Progenitor cell of endocrine pancreas (in vitro differentiated cells): ENCODE results near the gene TIMM29. TPM values are rescaled to one million over a fixed set of nuclear protein-coding genes. Genes with fewer than 3 reads are reported as not detected.

Source experiments
- DNase-seq: peaks from one replicate; pipeline ENCODE4 v3.0.0; 2021; ENCODE audit warnings: low spot score; ENCODE audit not compliant: unreplicated experiment
- H3K27ac Mint-ChIP-seq: 2 replicates; pipeline ENCODE4 v1.8.0; 2021; ENCODE audit warnings: mild to moderate bottlenecking, moderate library complexity, mixed read lengths
- H3K27me3 Mint-ChIP-seq: 2 replicates; pipeline ENCODE4 v1.8.0; 2021; ENCODE audit warnings: mixed read lengths
- H3K36me3 Mint-ChIP-seq: 2 replicates; pipeline ENCODE4 v1.8.0; 2022; ENCODE audit warnings: mixed read lengths; ENCODE audit not compliant: insufficient read depth
- H3K4me1 Mint-ChIP-seq: 2 replicates; pipeline ENCODE4 v1.8.0; 2021; ENCODE audit warnings: low read depth, mixed read lengths
- H3K4me3 Mint-ChIP-seq: 2 replicates; pipeline ENCODE4 v1.8.0; 2021; ENCODE audit warnings: low read depth, mild to moderate bottlenecking, moderate library complexity, mixed read lengths
- H3K9me3 Mint-ChIP-seq: 2 replicates; pipeline ENCODE4 v1.8.0; 2021; ENCODE audit warnings: low read depth, mixed read lengths
- total RNA-seq: library from RNA; stranded (reverse); gene quantifications from 2 replicates; pipeline ENCODE4 v1.2.1, GENCODE V29; 2021
- TF ChIP-seq, protein P1 (sequence below): fragments of 200-600 bp; sonication (generic); IDR thresholded peaks from one replicate; pipeline ENCODE4 v1.5.0; 2021; ENCODE audit warnings: antibody characterized with exemption, mild to moderate bottlenecking; ENCODE audit not compliant: unreplicated experiment

TIMM29 gene
- total RNA-seq, 1 donor from 2014 or later: 29.4 TPM

DNA sequence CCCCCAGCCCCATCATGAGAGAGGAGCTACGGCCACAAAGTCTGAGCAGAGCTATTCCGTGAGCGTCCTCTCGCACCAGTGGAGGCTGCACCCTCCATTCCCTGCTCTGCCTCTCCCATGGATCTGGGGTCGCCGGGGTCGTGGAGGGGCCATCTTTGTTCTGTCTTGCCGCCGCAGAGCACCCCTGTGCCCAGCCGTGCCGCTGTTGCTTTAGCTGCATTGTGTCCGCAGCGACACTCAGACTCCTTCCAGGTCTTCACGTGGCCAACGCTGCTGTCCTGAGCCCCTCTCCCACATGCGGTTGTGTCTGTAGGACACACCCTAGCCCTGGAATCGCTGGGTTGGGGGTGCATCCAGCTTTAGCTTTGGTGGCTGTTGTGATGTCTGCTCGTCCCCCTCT, 16.0 kb upstream of the TIMM29 start:
- Mint-ChIP-seq H3K4me3 (no peak overlapping the region), H3K4me1 (no peaks in the 10 kb centered on the region), H3K36me3 (peaks cover 7% of the 10 kb centered on the region), H3K27ac (no peak overlapping the region), H3K9me3 (no peaks in the 10 kb centered on the region), H3K27me3 (no peaks in the 10 kb centered on the region)
- no peak for DNase-seq
- TF ChIP-seq, protein P1, sequence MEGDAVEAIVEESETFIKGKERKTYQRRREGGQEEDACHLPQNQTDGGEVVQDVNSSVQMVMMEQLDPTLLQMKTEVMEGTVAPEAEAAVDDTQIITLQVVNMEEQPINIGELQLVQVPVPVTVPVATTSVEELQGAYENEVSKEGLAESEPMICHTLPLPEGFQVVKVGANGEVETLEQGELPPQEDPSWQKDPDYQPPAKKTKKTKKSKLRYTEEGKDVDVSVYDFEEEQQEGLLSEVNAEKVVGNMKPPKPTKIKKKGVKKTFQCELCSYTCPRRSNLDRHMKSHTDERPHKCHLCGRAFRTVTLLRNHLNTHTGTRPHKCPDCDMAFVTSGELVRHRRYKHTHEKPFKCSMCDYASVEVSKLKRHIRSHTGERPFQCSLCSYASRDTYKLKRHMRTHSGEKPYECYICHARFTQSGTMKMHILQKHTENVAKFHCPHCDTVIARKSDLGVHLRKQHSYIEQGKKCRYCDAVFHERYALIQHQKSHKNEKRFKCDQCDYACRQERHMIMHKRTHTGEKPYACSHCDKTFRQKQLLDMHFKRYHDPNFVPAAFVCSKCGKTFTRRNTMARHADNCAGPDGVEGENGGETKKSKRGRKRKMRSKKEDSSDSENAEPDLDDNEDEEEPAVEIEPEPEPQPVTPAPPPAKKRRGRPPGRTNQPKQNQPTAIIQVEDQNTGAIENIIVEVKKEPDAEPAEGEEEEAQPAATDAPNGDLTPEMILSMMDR: no peak

DNA sequence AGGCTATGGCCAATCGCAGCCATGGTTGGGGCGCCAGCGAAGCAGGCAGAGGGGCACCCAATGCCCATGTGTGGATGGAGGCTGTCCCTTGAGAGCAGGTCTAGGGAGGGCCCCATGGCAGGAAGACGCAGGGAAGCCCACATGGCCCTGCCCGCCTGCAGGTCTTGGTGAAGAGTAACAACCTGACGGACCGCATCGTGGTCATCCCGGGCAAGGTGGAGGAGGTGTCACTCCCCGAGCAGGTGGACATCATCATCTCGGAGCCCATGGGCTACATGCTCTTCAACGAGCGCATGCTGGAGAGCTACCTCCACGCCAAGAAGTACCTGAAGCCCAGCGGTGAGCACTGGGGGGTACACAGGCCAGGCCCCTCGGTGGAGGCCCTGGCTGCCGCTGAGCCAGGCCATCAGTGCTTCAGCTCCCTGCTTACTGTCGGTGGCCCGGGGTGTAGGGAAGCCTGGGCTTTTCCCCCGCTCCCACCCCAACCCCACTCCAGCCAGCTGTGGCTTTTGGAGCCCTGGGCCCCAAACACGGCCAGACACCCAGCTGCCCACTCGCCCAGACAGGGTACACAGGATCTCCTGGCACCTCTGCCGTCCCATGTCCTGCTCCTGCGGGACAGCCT, 14.8 kb upstream of the TIMM29 start:
- Mint-ChIP-seq H3K27me3 (no peaks in the 10 kb centered on the region), H3K36me3 (peaks cover 6% of the 10 kb centered on the region), H3K4me3 (no peak overlapping the region), H3K9me3 (no peaks in the 10 kb centered on the region), H3K27ac (no peak overlapping the region), H3K4me1 (no peaks in the 10 kb centered on the region)
- no peak for DNase-seq
- TF ChIP-seq, protein P1: no peak

DNA sequence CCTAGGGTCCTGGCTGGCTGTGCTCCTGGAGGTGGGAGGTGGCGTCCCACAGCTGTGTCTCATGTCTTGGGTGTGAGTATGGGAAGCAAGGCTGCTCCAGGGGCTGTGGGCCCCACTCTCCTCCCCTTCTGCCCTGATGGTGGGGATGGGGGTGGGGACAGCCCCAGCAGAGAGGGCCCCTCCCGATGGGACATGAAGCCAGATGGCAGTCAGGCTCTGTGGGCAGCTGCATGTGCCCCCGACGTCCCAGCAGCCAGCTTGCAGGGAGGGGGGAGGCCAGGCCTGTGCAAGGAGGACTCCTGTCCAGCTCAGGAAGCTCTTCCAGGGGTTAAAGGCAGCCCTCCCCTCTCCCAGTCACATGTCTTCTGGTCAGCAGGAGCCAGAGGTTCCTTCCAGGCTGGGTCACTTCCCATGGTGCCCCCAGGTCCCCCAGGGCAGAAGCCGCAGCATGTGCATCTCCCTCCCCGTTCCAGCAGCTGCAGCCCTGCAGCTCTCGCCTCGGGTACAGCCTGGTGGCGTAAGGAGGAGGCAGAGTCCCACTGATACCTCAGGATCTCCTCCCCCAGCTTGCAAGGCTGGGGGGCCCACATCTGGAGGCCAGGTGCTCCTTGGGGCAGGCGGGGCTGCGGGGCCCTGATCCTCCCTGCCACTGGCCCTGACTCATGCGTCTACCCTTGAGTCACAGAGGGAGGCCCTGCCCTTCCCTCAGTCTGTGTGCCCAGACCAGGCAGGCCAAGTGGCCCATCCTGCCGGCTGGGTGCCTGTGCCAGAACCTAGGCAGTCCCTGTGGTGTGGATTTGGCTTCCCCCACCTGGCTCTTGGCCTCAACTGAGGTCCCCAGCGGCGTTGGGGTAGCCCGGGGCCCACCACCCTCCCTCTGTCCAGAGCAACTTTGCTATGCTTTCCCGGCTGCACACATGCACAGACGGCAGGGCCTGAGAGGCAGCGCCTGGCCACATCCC, 13.2 kb upstream of the TIMM29 start:
- DNase-seq: no peak
- H3K36me3 Mint-ChIP-seq: peaks cover 7% of the 10 kb centered on the region
- H3K4me3 Mint-ChIP-seq: no peak overlapping the region
- no peak overlapping the region for H3K27ac Mint-ChIP-seq
- H3K9me3 Mint-ChIP-seq: no peaks in the 10 kb centered on the region
- TF ChIP-seq, protein P1: no peak
- no peaks in the 10 kb centered on the region for H3K27me3 Mint-ChIP-seq
- H3K4me1 Mint-ChIP-seq: no peaks in the 10 kb centered on the region

DNA sequence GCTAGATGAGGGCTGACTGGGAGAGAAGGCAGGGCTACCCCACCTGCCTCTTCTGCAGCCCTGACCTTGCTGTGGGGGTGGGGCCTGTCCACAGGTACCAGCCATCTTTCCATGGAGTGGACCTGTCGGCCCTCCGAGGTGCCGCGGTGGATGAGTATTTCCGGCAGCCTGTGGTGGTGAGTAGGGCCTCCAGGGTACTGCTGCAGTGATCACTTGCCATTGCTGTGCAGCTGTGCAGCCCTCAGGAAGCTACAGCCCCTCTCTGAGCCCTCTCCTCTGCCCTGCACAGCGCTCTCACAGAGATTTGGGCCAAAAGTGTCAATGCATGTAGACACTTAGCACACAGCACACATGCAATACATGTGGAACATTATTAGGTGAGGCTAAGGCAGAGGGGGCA, 12.0 kb upstream of the TIMM29 start:
- H3K9me3 Mint-ChIP-seq: no peaks in the 10 kb centered on the region
- TF ChIP-seq, protein P1: no peak
- peaks cover 7% of the 10 kb centered on the region for H3K36me3 Mint-ChIP-seq
- no peaks in the 10 kb centered on the region for H3K4me1 Mint-ChIP-seq
- no peak overlapping the region for H3K4me3 Mint-ChIP-seq
- no peaks in the 10 kb centered on the region for H3K27me3 Mint-ChIP-seq
- no peak overlapping the region for H3K27ac Mint-ChIP-seq
- DNase-seq: no peak

DNA sequence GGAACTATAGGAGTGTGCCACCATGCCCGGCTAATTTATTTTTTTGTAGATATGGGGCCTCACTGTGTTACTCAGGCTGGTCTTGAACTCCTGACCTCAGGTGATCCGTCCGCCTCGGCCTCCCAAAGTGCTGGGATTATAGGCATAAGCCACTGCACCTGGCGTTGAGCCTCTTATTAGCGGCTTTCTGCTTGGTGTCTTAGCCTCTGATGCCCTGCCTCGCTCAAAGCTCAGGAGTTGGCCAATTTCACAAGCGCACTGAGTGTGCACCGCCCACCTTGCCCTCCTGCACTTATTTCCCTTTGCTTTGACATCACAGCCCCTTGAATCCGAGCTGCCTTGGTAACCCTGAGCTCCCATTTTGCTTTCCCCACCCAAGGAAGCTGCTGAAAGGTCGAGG, 10.3 kb upstream of the TIMM29 start:
- no peaks in the 10 kb centered on the region for H3K4me1 Mint-ChIP-seq
- no peak overlapping the region for H3K4me3 Mint-ChIP-seq
- H3K36me3 Mint-ChIP-seq: peaks cover 6% of the 10 kb centered on the region
- H3K27ac Mint-ChIP-seq: no peak overlapping the region
- H3K27me3 Mint-ChIP-seq: no peaks in the 10 kb centered on the region
- no peaks in the 10 kb centered on the region for H3K9me3 Mint-ChIP-seq
- DNase-seq: no peak
- TF ChIP-seq, protein P1: no peak
